Measurements from ENCODE around the gene RANBP1.

RANBP1 gene

GRCh38 chr22:20174785-20175596 is 59.1 kb downstream of the RANBP1 start:
- DNase-seq (ENCODE audit: extremely low read depth, low read depth) = no peak
- TF ChIP-seq CTCF (IDR thresholded peaks at IDR 0.05; ENCODE audit: low read depth, low read length, missing control alignments) = peak; percentile 18
- no peak overlapping the region for H3K4me3 ChIP-seq (replicated peaks; ENCODE audit: low read depth, low read length)

GRCh38 chr22:20175597-20175900 is 59.6 kb downstream of the RANBP1 start:
- DNase-seq (ENCODE audit: extremely low read depth, low read depth) = peak; percentile 56
- TF ChIP-seq CTCF (IDR thresholded peaks at IDR 0.05; ENCODE audit: low read depth, low read length, missing control alignments) = peak; percentile 28
- H3K4me3 ChIP-seq (replicated peaks; ENCODE audit: low read depth, low read length) = no peak overlapping the region

GRCh38 chr22:20176421-20177085 is 60.6 kb downstream of the RANBP1 start:
- no peak for DNase-seq (ENCODE audit: extremely low read depth, low read depth)
- no peak overlapping the region for H3K4me3 ChIP-seq (replicated peaks; ENCODE audit: low read depth, low read length)
- TF ChIP-seq CTCF (IDR thresholded peaks at IDR 0.05; ENCODE audit: low read depth, low read length, missing control alignments) = no peak
